ENCODE data around the gene LDLRAD1.
"Not testable (repeated sequence)": the region's sequence is repeated elsewhere in the genome, so short reads cannot be mapped to it uniquely, and the experiment has no call there.

The LDLRAD1 gene

GRCh38 chr1:54028306-54029251 lies 10.6 kb upstream of the LDLRAD1 start:
- no peak for TF ChIP-seq CTCF (IDR thresholded peaks at IDR 0.05; ENCODE audit: extremely low read depth, insufficient read depth, missing control alignments)
- in situ Hi-C loops (cut with MboI; ENCODE audit: low pct_unique_long_range_greater_than_20kb, low sequenced_read_pairs, unreplicated experiment) = no loop called here
- DNase-seq (ENCODE audit: low spot score) = no peak

- in situ Hi-C loops (cut with MboI; ENCODE audit: low pct_unique_long_range_greater_than_20kb, low sequenced_read_pairs, unreplicated experiment) = no loop called here
- no peak for DNase-seq (ENCODE audit: low spot score)
- no peak for TF ChIP-seq CTCF (IDR thresholded peaks at IDR 0.05; ENCODE audit: extremely low read depth, insufficient read depth, missing control alignments)
Measured at GRCh38 chr1:54027848-54028247, 9.9 kb upstream of the LDLRAD1 start.

GRCh38 chr1:54024811-54025210 lies 6.8 kb upstream of the LDLRAD1 start:
- DNase-seq (ENCODE audit: low spot score); in situ Hi-C loops (cut with MboI; ENCODE audit: low pct_unique_long_range_greater_than_20kb, low sequenced_read_pairs, unreplicated experiment): not testable (repeated sequence)

GRCh38 chr1:54024358-54024757 lies 6.4 kb upstream of the LDLRAD1 start:
- TF ChIP-seq CTCF (IDR thresholded peaks at IDR 0.05; ENCODE audit: extremely low read depth, insufficient read depth, missing control alignments) = no peak
- DNase-seq (ENCODE audit: low spot score) = no peak
- in situ Hi-C loops (cut with MboI; ENCODE audit: low pct_unique_long_range_greater_than_20kb, low sequenced_read_pairs, unreplicated experiment) = no loop called here

- DNase-seq (ENCODE audit: low spot score); in situ Hi-C loops (cut with MboI; ENCODE audit: low pct_unique_long_range_greater_than_20kb, low sequenced_read_pairs, unreplicated experiment): not testable (repeated sequence)
Measured at GRCh38 chr1:54019562-54020176, 1.7 kb upstream of the LDLRAD1 start.

GRCh38 chr1:54018635-54019034 lies 649 bp upstream of the LDLRAD1 start:
- DNase-seq (ENCODE audit: low spot score) = no peak
- in situ Hi-C loops (cut with MboI; ENCODE audit: low pct_unique_long_range_greater_than_20kb, low sequenced_read_pairs, unreplicated experiment) = no loop called here
- TF ChIP-seq CTCF (IDR thresholded peaks at IDR 0.05; ENCODE audit: extremely low read depth, insufficient read depth, missing control alignments) = no peak

- no peak for DNase-seq (ENCODE audit: low spot score)
- TF ChIP-seq CTCF (IDR thresholded peaks at IDR 0.05; ENCODE audit: extremely low read depth, insufficient read depth, missing control alignments) = no peak
- in situ Hi-C loops (cut with MboI; ENCODE audit: low pct_unique_long_range_greater_than_20kb, low sequenced_read_pairs, unreplicated experiment) = no loop called here
Measured at GRCh38 chr1:54016343-54017282, 1.4 kb downstream of the LDLRAD1 start.

Data from GM13977 (cell line).